GM12874 (cell line): ENCODE measurements around the gene DNAJC10.

Experiments
- TF ChIP-seq, protein P1 (sequence below): IDR thresholded peaks from 2 replicates; pipeline ENCODE4 v1.5.1; 2011; ENCODE audit warnings: low read depth, mild to moderate bottlenecking, control low read depth, low read length, moderate library complexity; ENCODE audit not compliant: insufficient read depth

DNAJC10 gene

DNA sequence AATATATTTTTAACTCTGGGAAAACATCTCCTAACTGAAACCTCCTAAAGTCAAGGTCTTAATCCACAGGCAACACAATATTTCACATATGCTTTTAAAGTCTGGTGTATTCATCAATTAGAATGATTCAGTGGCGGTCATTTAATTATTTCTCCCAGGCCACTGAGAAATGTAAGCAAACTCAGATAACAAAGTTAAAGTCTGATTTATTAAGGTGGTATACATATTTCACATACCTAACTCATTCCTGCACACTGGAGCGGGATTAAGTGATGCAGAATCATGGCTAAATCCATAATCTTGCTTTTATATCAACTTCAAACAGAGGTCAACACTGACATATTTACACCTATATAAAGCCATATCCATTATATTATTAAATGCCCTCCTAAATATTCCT is 106.7 kb downstream of the DNAJC10 start:
- TF ChIP-seq, protein P1, sequence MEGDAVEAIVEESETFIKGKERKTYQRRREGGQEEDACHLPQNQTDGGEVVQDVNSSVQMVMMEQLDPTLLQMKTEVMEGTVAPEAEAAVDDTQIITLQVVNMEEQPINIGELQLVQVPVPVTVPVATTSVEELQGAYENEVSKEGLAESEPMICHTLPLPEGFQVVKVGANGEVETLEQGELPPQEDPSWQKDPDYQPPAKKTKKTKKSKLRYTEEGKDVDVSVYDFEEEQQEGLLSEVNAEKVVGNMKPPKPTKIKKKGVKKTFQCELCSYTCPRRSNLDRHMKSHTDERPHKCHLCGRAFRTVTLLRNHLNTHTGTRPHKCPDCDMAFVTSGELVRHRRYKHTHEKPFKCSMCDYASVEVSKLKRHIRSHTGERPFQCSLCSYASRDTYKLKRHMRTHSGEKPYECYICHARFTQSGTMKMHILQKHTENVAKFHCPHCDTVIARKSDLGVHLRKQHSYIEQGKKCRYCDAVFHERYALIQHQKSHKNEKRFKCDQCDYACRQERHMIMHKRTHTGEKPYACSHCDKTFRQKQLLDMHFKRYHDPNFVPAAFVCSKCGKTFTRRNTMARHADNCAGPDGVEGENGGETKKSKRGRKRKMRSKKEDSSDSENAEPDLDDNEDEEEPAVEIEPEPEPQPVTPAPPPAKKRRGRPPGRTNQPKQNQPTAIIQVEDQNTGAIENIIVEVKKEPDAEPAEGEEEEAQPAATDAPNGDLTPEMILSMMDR, result no peak

DNA sequence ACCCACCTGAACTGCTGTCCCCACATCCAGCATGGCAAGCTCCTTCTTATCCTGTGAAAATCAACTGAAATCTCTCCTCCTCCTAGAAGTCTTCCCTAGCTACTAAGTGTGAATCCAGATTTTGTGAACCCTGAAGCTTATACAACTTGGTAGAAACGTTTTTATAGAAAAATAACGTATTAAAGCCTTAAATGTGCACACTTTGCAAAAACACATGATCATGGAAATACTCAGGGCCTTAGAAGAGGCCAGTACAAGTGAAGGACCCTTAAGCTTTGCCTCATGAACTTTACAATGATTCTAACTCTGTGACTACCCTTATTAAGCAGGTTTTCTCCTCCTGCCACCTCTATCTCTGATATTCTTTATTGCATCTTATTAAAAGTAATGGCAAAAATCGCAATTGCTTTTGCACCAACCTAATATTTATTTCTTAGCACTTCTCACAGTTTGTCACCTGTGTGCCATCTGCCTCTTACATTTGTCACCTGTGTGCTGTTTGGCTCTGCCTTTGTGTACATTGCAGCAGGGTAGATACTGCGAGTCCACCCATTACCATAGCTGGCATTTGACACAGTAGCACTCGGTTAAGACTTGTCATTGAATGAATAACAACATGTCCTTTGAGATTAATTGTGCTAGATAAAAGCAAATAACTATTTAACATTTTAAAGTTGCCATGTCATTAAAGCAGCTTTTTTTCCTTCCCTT is 108.2 kb downstream of the DNAJC10 start:
- TF ChIP-seq, protein P1, result no peak

DNA sequence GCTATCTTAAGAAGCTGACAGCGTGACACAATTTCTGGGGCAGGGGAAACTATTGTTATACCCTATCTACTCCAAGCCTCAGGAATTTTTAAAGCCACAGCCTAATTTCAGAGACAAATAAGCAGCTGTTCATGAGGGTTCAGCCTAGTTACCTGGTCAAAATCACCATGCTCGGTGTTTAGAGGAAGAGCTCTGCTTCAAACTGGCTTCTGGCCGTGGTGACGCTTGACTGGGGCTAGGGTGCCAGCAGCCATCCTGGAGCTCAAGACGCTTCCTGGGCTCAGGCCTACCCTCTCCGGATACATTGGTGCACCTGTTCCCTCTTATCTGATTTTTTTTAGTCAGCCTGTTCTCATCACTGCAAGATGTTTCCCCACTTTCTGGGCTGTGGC is 108.7 kb downstream of the DNAJC10 start:
- TF ChIP-seq, protein P1, result no peak

DNA sequence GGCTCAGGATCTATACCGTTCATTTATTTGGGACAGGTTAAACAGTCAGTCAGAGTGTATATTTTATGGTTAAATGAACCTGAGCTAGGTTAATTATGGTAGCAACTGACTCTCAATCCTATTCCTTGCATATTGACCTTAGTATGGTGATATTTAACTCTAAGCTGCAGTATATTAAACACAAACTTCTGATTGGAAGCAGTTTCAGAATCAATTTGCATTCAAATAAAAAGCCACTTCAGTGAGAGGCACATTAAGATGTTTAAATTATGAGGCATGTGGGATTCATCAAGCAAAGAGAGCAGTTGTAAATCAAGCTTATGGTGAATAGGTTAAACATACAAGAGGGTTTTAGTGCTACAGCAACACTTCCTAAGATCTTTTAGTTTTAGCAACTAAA is 110.0 kb downstream of the DNAJC10 start:
- TF ChIP-seq, protein P1, result no peak

DNA sequence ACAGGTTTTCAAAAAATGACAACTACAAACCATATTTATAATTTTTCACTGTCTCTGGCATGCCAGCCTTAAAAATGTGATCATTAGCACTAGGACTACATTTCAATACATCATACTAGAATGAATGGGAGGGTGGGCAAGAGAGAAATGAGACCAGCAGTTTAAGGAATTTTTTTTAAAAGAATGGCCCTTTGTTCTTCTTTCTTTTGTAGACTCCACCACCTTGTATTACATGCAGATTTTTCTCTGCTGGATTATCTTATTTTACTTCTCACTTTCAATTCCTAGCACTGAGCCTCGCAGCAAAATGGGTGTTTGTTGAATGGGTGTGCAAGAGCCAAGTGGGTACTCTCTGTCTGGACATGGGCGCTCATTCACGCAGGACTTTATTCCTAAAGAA is 110.4 kb downstream of the DNAJC10 start:
- TF ChIP-seq, protein P1, result no peak

DNA sequence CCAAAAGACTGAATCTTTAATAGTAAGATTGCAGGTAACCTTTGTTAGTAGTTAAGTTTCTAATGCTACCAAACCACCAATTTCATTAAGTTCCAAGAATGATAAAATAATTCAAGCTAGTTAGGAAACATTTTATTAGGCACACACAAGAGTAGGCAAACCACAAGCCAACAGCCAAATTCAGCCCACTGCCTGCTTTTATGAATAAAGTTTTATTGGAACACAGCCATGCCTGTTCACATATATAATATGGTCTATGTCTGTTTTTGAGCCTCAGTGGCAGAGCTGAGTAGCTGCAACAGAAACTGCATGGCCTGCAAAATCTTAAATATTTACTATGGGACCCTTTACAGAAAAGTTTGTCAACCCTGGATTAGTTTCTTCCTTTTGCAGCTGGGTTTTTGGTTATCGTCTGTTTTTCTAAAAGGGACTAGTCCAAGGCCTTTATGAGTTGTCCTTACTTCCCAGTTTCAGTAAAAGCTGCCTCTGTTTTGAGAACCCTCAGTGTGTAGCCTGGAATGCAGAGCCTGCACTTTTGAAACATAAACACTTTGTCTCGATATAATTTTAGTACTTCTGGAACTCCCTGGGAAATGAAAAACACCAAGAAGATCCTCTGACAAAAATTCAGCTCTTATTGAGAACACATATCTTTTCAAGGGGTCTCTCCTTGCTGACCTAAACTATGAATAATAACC is 111.3 kb downstream of the DNAJC10 start:
- TF ChIP-seq, protein P1, result no peak

DNA sequence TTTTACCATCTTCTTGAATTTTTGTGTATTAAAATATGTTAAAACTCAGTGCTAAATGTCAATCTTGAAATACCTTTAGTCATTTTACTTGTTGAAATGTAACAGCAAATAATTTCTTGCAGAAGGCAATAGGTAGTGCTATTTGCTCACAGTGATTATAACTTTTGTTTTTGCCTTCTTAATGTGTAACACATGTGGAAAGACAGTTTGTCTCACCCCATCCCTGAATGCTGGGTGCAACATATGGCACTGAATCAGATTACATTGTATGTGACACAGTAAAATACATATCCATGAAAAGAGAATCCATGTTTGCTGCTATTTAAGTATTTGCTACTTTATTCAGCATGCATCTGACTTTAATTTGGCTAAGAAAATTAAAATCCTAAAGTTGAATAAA is 115.0 kb downstream of the DNAJC10 start:
- TF ChIP-seq, protein P1, result no peak
